ENCODE data around the gene RBM43.

RBM43 gene

GRCh38 chr2:151264157-151264825 is 2.6 kb upstream of the RBM43 start:
- no peak overlapping the region for H3K27ac ChIP-seq
- ChIA-PET CTCF (interaction anchor here (0.6 kb wide), 1 partner anchor 151 kb away, joined by 3 read pairs; no protein-coding TSS in a partner anchor), POLR2A (ENCODE audit: low non-redundant PET) (no interaction called here)
- TF ChIP-seq CTCF (conservative IDR thresholded peaks at IDR 0.05; ENCODE audit: low read depth), result no peak
- no peak for DNase-seq (ENCODE audit: low spot score)

- no peak overlapping the region for H3K27ac ChIP-seq
- ChIA-PET CTCF (no interaction called here), POLR2A (ENCODE audit: low non-redundant PET) (no interaction called here)
- DNase-seq (ENCODE audit: low spot score), result no peak
- no peak for TF ChIP-seq CTCF (conservative IDR thresholded peaks at IDR 0.05; ENCODE audit: low read depth)
Observed at GRCh38 chr2:151262629-151263028, 966 bp upstream of the RBM43 start.

GRCh38 chr2:151261977-151262291 is 271 bp upstream of the RBM43 start:
- TF ChIP-seq CTCF (conservative IDR thresholded peaks at IDR 0.05; ENCODE audit: low read depth), result no peak
- peak overlapping the region; percentile 94 for H3K27ac ChIP-seq
- POLR2A ChIA-PET (ENCODE audit: low non-redundant PET), result no interaction called here
- DNase-seq (ENCODE audit: low spot score), result no peak
- CTCF ChIA-PET, result interaction anchor here (1.2 kb wide), 1 partner anchor 23 kb away, joined by 3 read pairs; no protein-coding TSS in a partner anchor

- ChIA-PET CTCF (interaction anchor here (0.6 to 0.7 kb wide), 2 partner anchors 38 to 149 kb away, joined by 3 read pairs; no protein-coding TSS in a partner anchor), POLR2A (ENCODE audit: low non-redundant PET) (no interaction called here)
- TF ChIP-seq CTCF (conservative IDR thresholded peaks at IDR 0.05; ENCODE audit: low read depth), result no peak
- DNase-seq (ENCODE audit: low spot score), result no peak
- H3K27ac ChIP-seq, result peak overlapping the region; percentile 94
Observed at GRCh38 chr2:151260573-151261230, 961 bp downstream of the RBM43 start.

GRCh38 chr2:151258121-151258520 is 3.5 kb downstream of the RBM43 start:
- CTCF ChIA-PET, result no interaction called here
- peak; percentile 69 for DNase-seq (ENCODE audit: low spot score)
- no peak for TF ChIP-seq CTCF (conservative IDR thresholded peaks at IDR 0.05; ENCODE audit: low read depth)
- H3K27ac ChIP-seq, result peak overlapping the region; percentile 74
- POLR2A ChIA-PET (ENCODE audit: low non-redundant PET), result no interaction called here

GRCh38 chr2:151252646-151253045 is 9.0 kb downstream of the RBM43 start:
- no peak for TF ChIP-seq CTCF (conservative IDR thresholded peaks at IDR 0.05; ENCODE audit: low read depth)

More at GRCh38 chr2:151252646-151253045, 9.0 kb downstream of the RBM43 start:
- ChIA-PET POLR2A (ENCODE audit: low non-redundant PET) (no interaction called here), CTCF (no interaction called here)
- no peak overlapping the region for H3K27ac ChIP-seq
- no peak for DNase-seq (ENCODE audit: low spot score)

Data from RWPE1 (cell line).